Brain microvascular endothelial cell (primary cell): ENCODE results near the gene GFPT1.
"Not testable (repeated sequence)": the region's sequence is repeated elsewhere in the genome, so short reads cannot be mapped to it uniquely, and the experiment has no call there.

Experiments used
- DNase-seq: peaks from one replicate; pipeline ENCODE4 v3.0.0-alpha.2; 2020
- H3K27ac ChIP-seq: fragments of 250-450 bp; sonication (Bioruptor Pico); 2 replicates; pipeline ENCODE4 v1.5.1; 2020; ENCODE audit warnings: mild to moderate bottlenecking, moderate library complexity
- H3K27me3 ChIP-seq: fragments of 250-450 bp; sonication (Bioruptor Pico); replicated peaks from 2 replicates; pipeline ENCODE4 v1.5.1; 2020; ENCODE audit warnings: mild to moderate bottlenecking
- H3K36me3 ChIP-seq: fragments of 250-450 bp; sonication (Bioruptor Pico); replicated peaks from 2 replicates; pipeline ENCODE4 v1.5.1; 2020; ENCODE audit warnings: mild to moderate bottlenecking
- H3K4me3 ChIP-seq: 2 replicates; pipeline ENCODE4 v1.5.1; 2011; ENCODE audit warnings: low read depth, mild to moderate bottlenecking, control low read depth, low read length, moderate library complexity
- CTCF ChIP-seq: IDR thresholded peaks from 2 replicates; pipeline ENCODE4 v1.5.1; 2011; ENCODE audit warnings: low read depth, mild to moderate bottlenecking, moderate library complexity, low read length, control low read depth, inconsistent platforms; ENCODE audit errors: missing control alignments
- in situ Hi-C: cut with HindIII; loops from 2 replicates; pipeline ENCODE4 v1.10.0; 2017; ENCODE audit warnings: low sequenced_read_pairs, low pct_ligation_motif_present

Gene GFPT1

GRCh38 chr2:69424419-69424818, 37.4 kb upstream of the GFPT1 start:
- Histone ChIP-seq H3K4me3 (no peak overlapping the region), H3K27ac (no peak overlapping the region), H3K36me3 (peaks cover 9% of the 10 kb centered on the region), H3K27me3 (no peaks in the 10 kb centered on the region)
- DNase-seq = no peak
- in situ Hi-C loops = no loop called here
- no peak for TF ChIP-seq CTCF

- Histone ChIP-seq H3K4me3 (no peak overlapping the region), H3K27ac (no peak overlapping the region), H3K27me3 (no peaks in the 10 kb centered on the region), H3K36me3 (peaks cover 19% of the 10 kb centered on the region)
- in situ Hi-C loops = no loop called here
- DNase-seq = no peak
- no peak for TF ChIP-seq CTCF
Observed at GRCh38 chr2:69422198-69422597, 35.2 kb upstream of the GFPT1 start.

GRCh38 chr2:69419111-69419510, 32.1 kb upstream of the GFPT1 start:
- H3K4me3 ChIP-seq, in situ Hi-C loops: not testable (repeated sequence)
- peaks cover 13% of the 10 kb centered on the region for H3K36me3 ChIP-seq

GRCh38 chr2:69416147-69416546, 29.1 kb upstream of the GFPT1 start:
- Histone ChIP-seq H3K4me3 (no peak overlapping the region), H3K27me3 (no peaks in the 10 kb centered on the region), H3K27ac (no peak overlapping the region), H3K36me3 (peaks cover 9% of the 10 kb centered on the region)
- no peak for TF ChIP-seq CTCF
- no peak for DNase-seq
- in situ Hi-C loops = no loop called here

More at GRCh38 chr2:69419111-69419510, 32.1 kb upstream of the GFPT1 start:
- not testable (repeated sequence) for H3K27me3 ChIP-seq, H3K27ac ChIP-seq, DNase-seq

- Histone ChIP-seq H3K27me3 (no peaks in the 10 kb centered on the region), H3K4me3 (no peak overlapping the region), H3K27ac (no peak overlapping the region), H3K36me3 (peaks cover 7% of the 10 kb centered on the region)
- in situ Hi-C loops = no loop called here
- no peak for TF ChIP-seq CTCF
- no peak for DNase-seq
Observed at GRCh38 chr2:69411120-69411519, 24.1 kb upstream of the GFPT1 start.

GRCh38 chr2:69405306-69405705, 18.3 kb upstream of the GFPT1 start:
- DNase-seq = no peak
- Histone ChIP-seq H3K27me3 (no peaks in the 10 kb centered on the region), H3K27ac (no peak overlapping the region), H3K36me3 (peaks cover 17% of the 10 kb centered on the region), H3K4me3 (no peak overlapping the region)
- in situ Hi-C loops = no loop called here
- TF ChIP-seq CTCF = no peak
